Spleen (tissue), 11 donors: Measurements from ENCODE around the gene ARL14EP. TPM values are rescaled to one million over a fixed set of nuclear protein-coding genes. Genes with fewer than 3 reads are reported as not detected.

ENCODE experiments used
- DNase-seq: peaks from one replicate; pipeline ENCODE4 v3.0.0-alpha.2; 2020
- H3K27ac ChIP-seq, 8 donors: fragments of 200-600 bp; sonication (generic) in 7 of 8; 1 replicate in 4 of 8; 2 replicates in 4 of 8; pipeline versions ENCODE4 v1.5.0 to v1.8.0; 2016 to 2021; ENCODE audit warnings: inconsistent platforms in 4 of 8, mild to moderate bottlenecking in 4 of 8, moderate library complexity in 1 of 8
- H3K27me3 ChIP-seq, 7 donors: fragments of 200-600 bp; sonication (generic) in 6 of 7; replicated peaks in 1 of 7; 1 replicate in 4 of 7; 2 replicates in 3 of 7; pipeline versions ENCODE4 v1.5.0 to v1.8.0; 2016 to 2021; ENCODE audit warnings: inconsistent platforms in 3 of 7, mild to moderate bottlenecking in 1 of 7
- H3K36me3 ChIP-seq, 6 donors: fragments of 200-600 bp; sonication (generic) in 5 of 6; 1 replicate in 4 of 6; 2 replicates in 2 of 6; pipeline versions ENCODE4 v1.5.0 to v1.8.0; 2016 to 2021; ENCODE audit warnings: inconsistent platforms in 2 of 6
- H3K4me1 ChIP-seq, 6 donors: fragments of 200-600 bp; sonication (generic) in 5 of 6; 1 replicate in 3 of 6; 2 replicates in 3 of 6; pipeline versions ENCODE4 v1.5.0 to v1.8.0; 2016 to 2021; ENCODE audit warnings: inconsistent platforms in 3 of 6
- H3K4me3 ChIP-seq, 8 donors: fragments of 200-600 bp; sonication (generic) in 7 of 8; 1 replicate in 4 of 8; 2 replicates in 4 of 8; pipeline versions ENCODE4 v1.5.0 to v1.8.0; 2016 to 2021; ENCODE audit warnings: inconsistent platforms in 4 of 8, mild to moderate bottlenecking in 4 of 8, moderate library complexity in 2 of 8
- H3K9me3 ChIP-seq, 8 donors: fragments of 200-600 bp; sonication (generic) in 7 of 8; 1 replicate in 4 of 8; 2 replicates in 4 of 8; pipeline versions ENCODE4 v1.5.0 to v1.8.0; 2016 to 2021; ENCODE audit warnings: inconsistent platforms in 4 of 8
- POLR2A ChIP-seq, 3 donors: fragments of 450-650 bp; IDR thresholded peaks; one replicate each; pipeline ENCODE4 v1.5.1; 2017; ENCODE audit warnings: antibody characterized with exemption in 3 of 3, mild to moderate bottlenecking in 1 of 3
- POLR2AphosphoS5 ChIP-seq, 3 donors: sonication (generic); formaldehyde crosslinking; IDR thresholded peaks; one replicate each; pipeline ENCODE4 v1.5.1; 2017; ENCODE audit warnings: antibody characterized with exemption in 3 of 3
- WGBS, 5 donors: extraction: QIAGEN DNeasy Blood & Tissue Kit in 3 of 5; methylation state at CpG; one replicate each; pipeline versions ENCODE4 v1.1.5 to v1.1.7; 2013 to 2018; 5-methylcytosine and 5-hydroxymethylcytosine counted together
- intact Hi-C: fragments of 100-400 bp; cut with DNase I; formaldehyde crosslinking; loops from one replicate; pipeline ENCODE4 v1.15.0; 2023; ENCODE audit warnings: low total_unique reads
- polyA plus RNA-seq, 3 donors: library from polyadenylated mRNA; stranded (reverse); fragments of 200-250 nt; gene quantifications; one replicate each; pipeline ENCODE4 v1.2.1, GENCODE V29; 2013
- total RNA-seq, 7 donors: library from RNA; depleted of rRNA in 3 of 7; stranded (reverse); fragments of >200 nt in 3 of 7; fragmentation: NEBNext Ultra II Directional in 4 of 7; extraction: Animal tissue kit (Norgen Biotek cat#: 25700) in 4 of 7; gene quantifications; one replicate each; pipeline versions ENCODE4 v1.1.0 to v1.2.1, GENCODE V29; 2016 to 2021
- TF ChIP-seq, protein P1 (sequence below), 11 experiments: fragments of 200-600 bp in 7 of 11; fragments of 450-650 bp in 4 of 11; sonication (generic) in 4 of 11; IDR thresholded peaks in 8 of 11; conservative IDR thresholded peaks in 3 of 11; 1 replicate in 7 of 11; 2 replicates in 4 of 11; pipeline versions ENCODE4 v1.4.0 to v1.8.0; 2016 to 2021; ENCODE audit warnings: antibody characterized with exemption in 11 of 11, inconsistent platforms in 4 of 11, mild to moderate bottlenecking in 1 of 11
- donor health status: healthy with polysubstance abuse.
- donor health status: DM: no; HTN: no; CAD: no; lungs with moderate emphysema.
- donor health status: DM: no; HTN: no; CAD: no.
- donor health status: Bipolar disorder and iron deficiency.
- donor health status: healthy.
- donor health status: DM: no; HTN: no; CAD: no.
- donor health status: DM: yes; HTN: yes; CAD: no.

The ARL14EP gene
- total and polyA plus RNA-seq, 10 donors = 15.6 to 40.3 (median 31.7) TPM

DNA sequence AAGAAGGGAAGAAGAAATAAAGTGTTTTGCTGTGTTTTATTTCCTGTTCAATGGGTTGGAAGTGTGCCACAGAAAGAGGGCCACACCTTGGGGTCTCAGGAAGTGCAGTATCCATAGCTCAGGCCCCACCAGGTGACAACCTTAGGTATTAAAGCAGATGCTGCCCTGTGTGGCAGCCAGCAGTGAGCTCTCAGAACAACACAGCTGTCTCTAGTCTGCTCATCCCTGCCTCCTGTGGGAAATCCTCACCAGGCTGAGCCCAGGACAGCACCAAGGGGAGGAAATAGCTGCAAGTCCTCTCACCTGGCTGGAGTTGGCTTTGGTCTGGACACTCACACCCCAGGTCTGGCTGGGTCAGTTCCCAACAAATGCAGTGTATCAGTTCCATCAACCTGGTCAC lies 25.1 kb downstream of the ARL14EP start:
- no peak for DNase-seq
- Histone ChIP-seq H3K9me3 (no peaks in the 10 kb centered on the region), H3K27ac (no peak overlapping the region), H3K4me3 (no peak overlapping the region), H3K36me3 (no peaks in the 10 kb centered on the region), H3K4me1 (peaks cover 0 to 28% (median 9%) of the 10 kb centered on the region in 6 donors), H3K27me3 (peaks cover 0 to 8% (median 0%) of the 10 kb centered on the region in 7 donors)
- intact Hi-C loops = loop anchor here (5.0 to 10.0 kb wide), 2 partner anchors 507 to 569 kb away; no protein-coding TSS in a partner anchor
- TF ChIP-seq, protein P1, sequence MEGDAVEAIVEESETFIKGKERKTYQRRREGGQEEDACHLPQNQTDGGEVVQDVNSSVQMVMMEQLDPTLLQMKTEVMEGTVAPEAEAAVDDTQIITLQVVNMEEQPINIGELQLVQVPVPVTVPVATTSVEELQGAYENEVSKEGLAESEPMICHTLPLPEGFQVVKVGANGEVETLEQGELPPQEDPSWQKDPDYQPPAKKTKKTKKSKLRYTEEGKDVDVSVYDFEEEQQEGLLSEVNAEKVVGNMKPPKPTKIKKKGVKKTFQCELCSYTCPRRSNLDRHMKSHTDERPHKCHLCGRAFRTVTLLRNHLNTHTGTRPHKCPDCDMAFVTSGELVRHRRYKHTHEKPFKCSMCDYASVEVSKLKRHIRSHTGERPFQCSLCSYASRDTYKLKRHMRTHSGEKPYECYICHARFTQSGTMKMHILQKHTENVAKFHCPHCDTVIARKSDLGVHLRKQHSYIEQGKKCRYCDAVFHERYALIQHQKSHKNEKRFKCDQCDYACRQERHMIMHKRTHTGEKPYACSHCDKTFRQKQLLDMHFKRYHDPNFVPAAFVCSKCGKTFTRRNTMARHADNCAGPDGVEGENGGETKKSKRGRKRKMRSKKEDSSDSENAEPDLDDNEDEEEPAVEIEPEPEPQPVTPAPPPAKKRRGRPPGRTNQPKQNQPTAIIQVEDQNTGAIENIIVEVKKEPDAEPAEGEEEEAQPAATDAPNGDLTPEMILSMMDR (IDR thresholded peaks at IDR 0.05 in 8 of 11, conservative IDR thresholded peaks at IDR 0.05 in 3 of 11) = no peak
- TF ChIP-seq POLR2A (IDR thresholded peaks at IDR 0.05) (no peak), POLR2AphosphoS5 (IDR thresholded peaks at IDR 0.05) (no peak)

DNA sequence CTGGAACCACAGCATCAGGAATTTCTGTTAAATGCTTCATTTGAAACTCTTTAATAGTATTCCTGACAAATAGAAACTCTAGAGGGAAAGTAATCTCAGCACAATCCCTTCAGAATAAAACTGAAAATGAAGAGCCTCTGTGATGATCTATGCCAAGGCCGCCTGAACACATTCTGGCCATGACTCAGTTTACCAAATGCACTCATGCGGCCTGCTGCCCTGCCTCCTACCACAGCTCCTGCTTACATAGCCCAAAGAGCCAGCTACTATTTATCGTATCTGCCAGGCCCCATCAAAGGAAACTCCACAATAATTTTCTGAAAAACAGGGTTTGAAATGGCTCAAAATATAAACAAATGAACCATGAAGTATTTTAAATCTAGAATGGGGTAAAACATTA lies 27.0 kb downstream of the ARL14EP start:
- intact Hi-C loops = loop anchor here (5.0 to 10.0 kb wide), 2 partner anchors 505 to 567 kb away; no protein-coding TSS in a partner anchor
- H3K36me3 ChIP-seq = no peaks in the 10 kb centered on the region
- peaks cover 0 to 11% (median under 1%) of the 10 kb centered on the region in 6 donors for H3K4me1 ChIP-seq
- TF ChIP-seq, protein P1 (IDR thresholded peaks at IDR 0.05 in 8 of 11, conservative IDR thresholded peaks at IDR 0.05 in 3 of 11) = no peak
- TF ChIP-seq POLR2A (IDR thresholded peaks at IDR 0.05) = no peak
- no peak for TF ChIP-seq POLR2AphosphoS5 (IDR thresholded peaks at IDR 0.05)
- H3K9me3 ChIP-seq = no peaks in the 10 kb centered on the region
- H3K27ac ChIP-seq = no peak overlapping the region
- H3K27me3 ChIP-seq = peaks cover 0 to 8% (median 0%) of the 10 kb centered on the region in 7 donors
- no peak for DNase-seq
- no peak overlapping the region for H3K4me3 ChIP-seq
- 89 to 97% (median 91%) methylated on average over 3 of the region's 3 CpGs for WGBS, 5 donors

DNA sequence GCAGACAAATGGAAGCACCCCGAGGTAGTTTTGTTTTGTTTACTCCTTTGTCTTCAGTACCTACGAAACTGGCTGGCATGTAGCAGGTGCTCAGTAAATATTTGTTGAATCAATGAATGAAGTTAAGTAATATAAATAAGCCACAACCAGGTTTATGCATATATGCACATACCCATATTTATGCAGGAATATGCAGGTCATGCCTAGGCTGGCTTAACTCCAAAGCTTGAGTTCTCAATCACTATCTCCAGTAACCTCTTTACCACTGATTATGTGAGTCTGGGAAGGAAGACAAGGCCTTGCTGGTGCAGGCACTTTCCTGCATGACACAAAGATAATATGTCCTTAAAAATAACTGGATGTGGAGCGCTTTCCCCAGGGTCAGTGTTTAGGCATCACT lies 27.5 kb downstream of the ARL14EP start:
- Histone ChIP-seq H3K4me3 (no peak overlapping the region), H3K9me3 (no peaks in the 10 kb centered on the region), H3K27ac (no peak overlapping the region), H3K4me1 (peaks cover 0 to 11% (median 0%) of the 10 kb centered on the region in 6 donors), H3K27me3 (peaks cover 0 to 8% (median 0%) of the 10 kb centered on the region in 7 donors), H3K36me3 (no peaks in the 10 kb centered on the region)
- DNase-seq = no peak
- intact Hi-C loops = no loop called here
- WGBS, 5 donors = 74 to 91% (median 84%) methylated on average over 3 of the region's 3 CpGs
- TF ChIP-seq, protein P1 (IDR thresholded peaks at IDR 0.05 in 8 of 11, conservative IDR thresholded peaks at IDR 0.05 in 3 of 11) = no peak
- TF ChIP-seq POLR2AphosphoS5 (IDR thresholded peaks at IDR 0.05) (no peak), POLR2A (IDR thresholded peaks at IDR 0.05) (no peak)

DNA sequence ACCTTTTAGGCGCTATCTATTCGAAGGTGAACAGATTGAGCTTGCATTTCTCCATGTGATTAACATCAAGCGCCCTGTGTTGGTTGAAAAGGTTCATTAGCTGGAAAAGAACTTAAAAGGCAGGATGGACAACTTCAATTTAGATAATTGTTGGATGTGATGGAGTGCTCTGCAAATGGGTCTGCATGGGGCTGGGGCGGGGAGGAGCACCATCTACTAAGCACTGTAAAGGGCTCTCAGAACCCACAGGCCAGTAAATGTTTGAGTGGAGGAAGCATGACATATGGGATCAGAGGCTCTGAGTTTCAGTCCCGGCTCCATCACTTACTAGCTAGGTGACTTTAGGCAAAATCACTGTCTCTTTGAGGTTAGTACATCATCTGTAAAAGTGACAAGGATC lies 28.2 kb downstream of the ARL14EP start:
- TF ChIP-seq, protein P1 (IDR thresholded peaks at IDR 0.05 in 8 of 11, conservative IDR thresholded peaks at IDR 0.05 in 3 of 11) = no peak
- no peak for TF ChIP-seq POLR2AphosphoS5 (IDR thresholded peaks at IDR 0.05)
- TF ChIP-seq POLR2A (IDR thresholded peaks at IDR 0.05) = no peak
- intact Hi-C loops = no loop called here
- H3K4me1 ChIP-seq = peaks cover 0 to 6% (median 0%) of the 10 kb centered on the region in 6 donors
- no peak overlapping the region for H3K27ac ChIP-seq
- H3K27me3 ChIP-seq = peaks cover 0 to 8% (median 0%) of the 10 kb centered on the region in 7 donors
- DNase-seq = no peak
- no peaks in the 10 kb centered on the region for H3K9me3 ChIP-seq
- no peak overlapping the region for H3K4me3 ChIP-seq
- H3K36me3 ChIP-seq = no peaks in the 10 kb centered on the region
- 84 to 97% (median 91%) methylated on average over 5 of the region's 5 CpGs for WGBS, 5 donors
